Measurements from ENCODE around the gene TCERG1. TPM values are rescaled to one million over a fixed set of nuclear protein-coding genes. Genes with fewer than 3 reads are reported as not detected.

TCERG1 gene
- polyA plus RNA-seq, 3 donors = 11.6 to 37.3 (median 18.0) TPM

- Histone ChIP-seq H3K79me2 (ENCODE audit: insufficient read depth, low read length) (no peaks in the 10 kb centered on the region), H3K4me1 (ENCODE audit: control insufficient read depth in 1 of 2, insufficient read depth in 2 of 2, low read length in 2 of 2) (no peaks in the 10 kb centered on the region), H2AFZ (ENCODE audit: insufficient read depth, low read depth, low read length, poor library complexity, severe bottlenecking) (no peak overlapping the region), H3K9ac (ENCODE audit: insufficient read depth, low read length, poor library complexity, severe bottlenecking) (no peak overlapping the region), H3K27ac (ENCODE audit: low read depth in 1 of 2, low read length in 2 of 2) (no peak overlapping the region), H4K20me1 (ENCODE audit: insufficient read depth, low read length) (no peaks in the 10 kb centered on the region), H3K4me3 (replicated peaks in 1 of 3; ENCODE audit: low read depth in 2 of 3, low read length in 3 of 3) (no peak overlapping the region), H3K4me2 (replicated peaks; ENCODE audit: extremely low read depth, low read length, poor library complexity, severe bottlenecking) (no peak overlapping the region), H3K36me3 (replicated peaks in 1 of 2; ENCODE audit: control insufficient read depth in 1 of 2, insufficient read depth in 2 of 2, low read length in 2 of 2) (no peaks in the 10 kb centered on the region), H3K27me3 (ENCODE audit: control insufficient read depth in 2 of 2, insufficient read depth in 2 of 2, low read length in 2 of 2) (no peaks in the 10 kb centered on the region), H3K9me3 (replicated peaks in 1 of 2; ENCODE audit: control insufficient read depth in 1 of 2, insufficient read depth in 1 of 2, low read length in 2 of 2) (no peaks in the 10 kb centered on the region)
- no CpG with 5 or more reads among the region's 4 CpGs for WGBS (ENCODE audit: insufficient coverage)
- Mint-ChIP-seq H3K27me3 (ENCODE audit: low read depth in 3 of 3) (peaks cover 0 to 6% (median 0%) of the 10 kb centered on the region in 3 donors), H3K9me3 (peaks cover 0 to 2% (median 0%) of the 10 kb centered on the region in 7 donors), H3K4me1 (peaks cover under 1% of the 10 kb centered on the region), H3K4me3 (no peak overlapping the region), H3K27ac (no peak overlapping the region), H3K36me3 (no peaks in the 10 kb centered on the region)
- no peak for DNase-seq
- TF ChIP-seq CTCF (IDR thresholded peaks at IDR 0.05) = no peak
- intact Hi-C loops (cut with micrococcal nuclease) = no loop called here
Observed at GRCh38 chr5:146528236-146528635, 81.1 kb downstream of the TCERG1 start.

DNA sequence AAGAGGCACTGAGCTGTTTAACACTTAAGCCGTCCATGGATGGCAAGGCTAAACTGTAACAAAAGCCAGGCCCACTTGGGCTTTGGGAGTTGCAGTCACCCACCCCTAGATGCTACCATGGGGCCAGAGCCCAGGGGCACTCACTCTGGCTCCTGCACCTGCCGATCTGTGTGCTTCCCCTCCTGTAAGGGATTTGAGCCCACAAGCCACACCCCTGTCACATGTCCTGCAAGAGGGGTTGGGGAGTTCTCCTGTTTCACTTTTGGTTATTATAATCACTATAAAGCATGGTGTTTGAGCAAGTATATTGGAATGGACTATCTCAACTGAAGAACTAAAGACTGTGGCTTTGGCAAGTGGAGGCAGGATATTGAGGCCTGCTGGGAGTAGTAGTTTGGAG lies 82.9 kb downstream of the TCERG1 start:
- DNase-seq = no peak
- Mint-ChIP-seq H3K4me1 (peaks cover 2% of the 10 kb centered on the region), H3K27me3 (ENCODE audit: low read depth in 3 of 3) (peaks cover 1 to 6% (median 2%) of the 10 kb centered on the region in 3 donors), H3K4me3 (no peak overlapping the region), H3K9me3 (peaks cover 0 to 2% (median 0%) of the 10 kb centered on the region in 7 donors), H3K27ac (peak overlapping the region in 1 of 7 donors; percentile 78), H3K36me3 (no peaks in the 10 kb centered on the region)
- no peak for TF ChIP-seq CTCF (IDR thresholded peaks at IDR 0.05)
- no peaks in the 10 kb centered on the region for H3K9me3 ChIP-seq (replicated peaks in 1 of 2; ENCODE audit: control insufficient read depth in 1 of 2, insufficient read depth in 1 of 2, low read length in 2 of 2)
- H3K27ac ChIP-seq (ENCODE audit: low read depth in 1 of 2, low read length in 2 of 2) = no peak overlapping the region
- H4K20me1 ChIP-seq (ENCODE audit: insufficient read depth, low read length) = no peaks in the 10 kb centered on the region
- H3K4me3 ChIP-seq (replicated peaks in 1 of 3; ENCODE audit: low read depth in 2 of 3, low read length in 3 of 3) = no peak overlapping the region
- H3K4me1 ChIP-seq (ENCODE audit: control insufficient read depth in 1 of 2, insufficient read depth in 2 of 2, low read length in 2 of 2) = no peaks in the 10 kb centered on the region
- intact Hi-C loops (cut with micrococcal nuclease) = loop anchor here in 1 of 2 donors (5.0 kb wide), 1 partner anchor 437 kb away; no protein-coding TSS in a partner anchor
- no peaks in the 10 kb centered on the region for H3K79me2 ChIP-seq (ENCODE audit: insufficient read depth, low read length)
- no peak overlapping the region for H2AFZ ChIP-seq (ENCODE audit: insufficient read depth, low read depth, low read length, poor library complexity, severe bottlenecking)
- H3K27me3 ChIP-seq (ENCODE audit: control insufficient read depth in 2 of 2, insufficient read depth in 2 of 2, low read length in 2 of 2) = no peaks in the 10 kb centered on the region
- no peak overlapping the region for H3K4me2 ChIP-seq (replicated peaks; ENCODE audit: extremely low read depth, low read length, poor library complexity, severe bottlenecking)
- H3K9ac ChIP-seq (ENCODE audit: insufficient read depth, low read length, poor library complexity, severe bottlenecking) = no peak overlapping the region
- H3K36me3 ChIP-seq (replicated peaks in 1 of 2; ENCODE audit: control insufficient read depth in 1 of 2, insufficient read depth in 2 of 2, low read length in 2 of 2) = no peaks in the 10 kb centered on the region
- WGBS (ENCODE audit: insufficient coverage) = 100% methylated on average over 1 of the region's 2 CpGs

All from CD14-positive monocyte (primary cell).